GM23338 (cell line): Measurements from ENCODE around the gene EHD2. TPM values are rescaled to one million over a fixed set of nuclear protein-coding genes. Genes with fewer than 3 reads are reported as not detected.

Experiments used
- ATAC-seq: fragments of 200-7000 bp; cut with Tn5 transposase; 3 replicates; pipeline ENCODE4 v1.9.1; 2020
- DNase-seq: peaks from one replicate; pipeline ENCODE4 v3.0.0-alpha.2; 2015; ENCODE audit warnings: low spot score
- H2AFZ ChIP-seq: fragments of 200-600 bp; sonication (generic); 2 replicates; pipeline ENCODE4 v1.8.0; 2016; ENCODE audit warnings: antibody characterized with exemption, mild to moderate bottlenecking, moderate library complexity
- H3F3A ChIP-seq: fragments of 200-600 bp; sonication (generic); replicated peaks from 2 replicates; pipeline ENCODE4 v1.8.0; 2017; ENCODE audit warnings: antibody characterized with exemption, mixed run types, low read depth
- H3K27ac ChIP-seq: fragments of 200-600 bp; sonication (generic); 2 replicates; pipeline ENCODE4 v1.6.1; 2016; ENCODE audit warnings: low read depth
- H3K27me3 ChIP-seq: fragments of 200-600 bp; sonication (generic); 2 replicates; pipeline ENCODE4 v1.8.0; 2016; ENCODE audit warnings: mild to moderate bottlenecking, mixed run types, moderate library complexity; ENCODE audit not compliant: insufficient read depth
- H3K36me3 ChIP-seq: fragments of 200-600 bp; sonication (generic); 2 replicates; pipeline ENCODE4 v1.8.0; 2016; ENCODE audit warnings: mild to moderate bottlenecking; ENCODE audit not compliant: insufficient read depth
- H3K4me1 ChIP-seq: fragments of 200-600 bp; sonication (generic); 2 replicates; pipeline ENCODE4 v1.8.0; 2016; ENCODE audit warnings: mild to moderate bottlenecking, moderate library complexity; ENCODE audit not compliant: insufficient read depth
- H3K4me2 ChIP-seq: fragments of 200-600 bp; sonication (generic); 2 replicates; pipeline ENCODE4 v1.7.1; 2017; ENCODE audit warnings: mixed run types
- H3K4me3 ChIP-seq: fragments of 200-600 bp; sonication (generic); 2 replicates; pipeline ENCODE4 v1.6.1; 2016; ENCODE audit warnings: mixed run types
- H3K79me2 ChIP-seq: fragments of 200-600 bp; sonication (generic); replicated peaks from 2 replicates; pipeline ENCODE4 v1.8.0; 2017; ENCODE audit warnings: mild to moderate bottlenecking; ENCODE audit not compliant: insufficient read depth
- H3K9me2 ChIP-seq: fragments of 200-600 bp; sonication (generic); 2 replicates; pipeline ENCODE4 v1.8.0; 2017; ENCODE audit not compliant: insufficient read depth
- H4K20me1 ChIP-seq: fragments of 200-600 bp; sonication (generic); replicated peaks from 2 replicates; pipeline ENCODE4 v1.8.0; 2017; ENCODE audit warnings: mild to moderate bottlenecking; ENCODE audit not compliant: insufficient read depth
- H3K27ac Mint-ChIP-seq: 2 replicates; pipeline ENCODE4 v1.8.0; 2020; ENCODE audit warnings: inconsistent platforms, mild to moderate bottlenecking, moderate library complexity, mixed read lengths
- H3K27me3 Mint-ChIP-seq: 3 replicates; pipeline ENCODE4 v1.8.0; 2022; ENCODE audit warnings: low read depth, mild to moderate bottlenecking, moderate library complexity, mixed read lengths, inconsistent platforms; ENCODE audit not compliant: insufficient read depth, poor library complexity
- H3K36me3 Mint-ChIP-seq: 3 replicates; pipeline ENCODE4 v1.8.0; 2021; ENCODE audit warnings: low read depth, mild to moderate bottlenecking, inconsistent platforms, moderate library complexity, mixed read lengths
- H3K4me1 Mint-ChIP-seq: 3 replicates; pipeline ENCODE4 v1.8.0; 2020; ENCODE audit warnings: mild to moderate bottlenecking, inconsistent platforms, mixed read lengths
- H3K4me3 Mint-ChIP-seq: 3 replicates; pipeline ENCODE4 v1.8.0; 2021; ENCODE audit warnings: moderate library complexity, mild to moderate bottlenecking, inconsistent platforms, mixed read lengths
- H3K9me3 Mint-ChIP-seq: 3 replicates; pipeline ENCODE4 v1.8.0; 2020; ENCODE audit warnings: moderate library complexity, mild to moderate bottlenecking, inconsistent platforms, mixed read lengths
- CREB1 ChIP-seq: fragments of 250-450 bp; sonication (Bioruptor Pico); IDR thresholded peaks from 2 replicates; pipeline ENCODE4 v1.5.0; 2020; ENCODE audit warnings: low read depth, mild to moderate bottlenecking, moderate library complexity
- JUNB ChIP-seq: IDR thresholded peaks from one replicate; pipeline ENCODE4 v1.6.1; 2016; ENCODE audit warnings: antibody characterized with exemption; ENCODE audit not compliant: unreplicated experiment
- NANOG ChIP-seq: IDR thresholded peaks from 2 replicates; pipeline ENCODE4 v1.6.1; 2016; ENCODE audit warnings: antibody characterized with exemption, borderline replicate concordance
- POLR2AphosphoS5 ChIP-seq: IDR thresholded peaks from 2 replicates; pipeline ENCODE4 v1.6.1; 2016; ENCODE audit warnings: antibody characterized with exemption, low read depth
- REST ChIP-seq: IDR thresholded peaks from one replicate; pipeline ENCODE4 v1.6.1; 2018; ENCODE audit warnings: antibody characterized with exemption; ENCODE audit not compliant: unreplicated experiment
- ZNF114 ChIP-seq: fragments of 250-450 bp; sonication (Bioruptor Pico); IDR thresholded peaks from 2 replicates; pipeline ENCODE4 v1.5.0; 2020; ENCODE audit warnings: mild to moderate bottlenecking, moderate library complexity
- ZNF331 ChIP-seq: fragments of 250-450 bp; sonication (Bioruptor Pico); IDR thresholded peaks from 2 replicates; pipeline ENCODE4 v1.5.0; 2020; ENCODE audit warnings: low read depth, mild to moderate bottlenecking, moderate library complexity
- polyA plus RNA-seq: library from polyadenylated mRNA; unstranded; fragments of >200 nt; fragmentation: Nextera tagmentation; extraction: Ambion mirVana; gene quantifications from 2 replicates; pipeline ENCODE4 v1.2.1, GENCODE V29; 2016
- total RNA-seq: library from RNA; depleted of rRNA; stranded (reverse); fragments of >200 nt; shearing (Covaris generic); gene quantifications from 2 replicates; pipeline ENCODE4 v1.2.3, GENCODE V29; 2014
- TF ChIP-seq, protein P1 (sequence below): fragments of 250-450 bp; sonication (Bioruptor Pico); IDR thresholded peaks from 2 replicates; pipeline ENCODE4 v1.5.0; 2020; ENCODE audit warnings: mild to moderate bottlenecking, moderate library complexity
- TF ChIP-seq, protein P2 (sequence below): IDR thresholded peaks from 2 replicates; pipeline ENCODE4 v1.6.1; 2016; ENCODE audit warnings: antibody characterized with exemption

Gene EHD2
- total and polyA plus RNA-seq, 2 experiments from 2014 or later: 6.6 to 10.8 TPM

- no peak for TF ChIP-seq REST
- TF ChIP-seq, protein P1, sequence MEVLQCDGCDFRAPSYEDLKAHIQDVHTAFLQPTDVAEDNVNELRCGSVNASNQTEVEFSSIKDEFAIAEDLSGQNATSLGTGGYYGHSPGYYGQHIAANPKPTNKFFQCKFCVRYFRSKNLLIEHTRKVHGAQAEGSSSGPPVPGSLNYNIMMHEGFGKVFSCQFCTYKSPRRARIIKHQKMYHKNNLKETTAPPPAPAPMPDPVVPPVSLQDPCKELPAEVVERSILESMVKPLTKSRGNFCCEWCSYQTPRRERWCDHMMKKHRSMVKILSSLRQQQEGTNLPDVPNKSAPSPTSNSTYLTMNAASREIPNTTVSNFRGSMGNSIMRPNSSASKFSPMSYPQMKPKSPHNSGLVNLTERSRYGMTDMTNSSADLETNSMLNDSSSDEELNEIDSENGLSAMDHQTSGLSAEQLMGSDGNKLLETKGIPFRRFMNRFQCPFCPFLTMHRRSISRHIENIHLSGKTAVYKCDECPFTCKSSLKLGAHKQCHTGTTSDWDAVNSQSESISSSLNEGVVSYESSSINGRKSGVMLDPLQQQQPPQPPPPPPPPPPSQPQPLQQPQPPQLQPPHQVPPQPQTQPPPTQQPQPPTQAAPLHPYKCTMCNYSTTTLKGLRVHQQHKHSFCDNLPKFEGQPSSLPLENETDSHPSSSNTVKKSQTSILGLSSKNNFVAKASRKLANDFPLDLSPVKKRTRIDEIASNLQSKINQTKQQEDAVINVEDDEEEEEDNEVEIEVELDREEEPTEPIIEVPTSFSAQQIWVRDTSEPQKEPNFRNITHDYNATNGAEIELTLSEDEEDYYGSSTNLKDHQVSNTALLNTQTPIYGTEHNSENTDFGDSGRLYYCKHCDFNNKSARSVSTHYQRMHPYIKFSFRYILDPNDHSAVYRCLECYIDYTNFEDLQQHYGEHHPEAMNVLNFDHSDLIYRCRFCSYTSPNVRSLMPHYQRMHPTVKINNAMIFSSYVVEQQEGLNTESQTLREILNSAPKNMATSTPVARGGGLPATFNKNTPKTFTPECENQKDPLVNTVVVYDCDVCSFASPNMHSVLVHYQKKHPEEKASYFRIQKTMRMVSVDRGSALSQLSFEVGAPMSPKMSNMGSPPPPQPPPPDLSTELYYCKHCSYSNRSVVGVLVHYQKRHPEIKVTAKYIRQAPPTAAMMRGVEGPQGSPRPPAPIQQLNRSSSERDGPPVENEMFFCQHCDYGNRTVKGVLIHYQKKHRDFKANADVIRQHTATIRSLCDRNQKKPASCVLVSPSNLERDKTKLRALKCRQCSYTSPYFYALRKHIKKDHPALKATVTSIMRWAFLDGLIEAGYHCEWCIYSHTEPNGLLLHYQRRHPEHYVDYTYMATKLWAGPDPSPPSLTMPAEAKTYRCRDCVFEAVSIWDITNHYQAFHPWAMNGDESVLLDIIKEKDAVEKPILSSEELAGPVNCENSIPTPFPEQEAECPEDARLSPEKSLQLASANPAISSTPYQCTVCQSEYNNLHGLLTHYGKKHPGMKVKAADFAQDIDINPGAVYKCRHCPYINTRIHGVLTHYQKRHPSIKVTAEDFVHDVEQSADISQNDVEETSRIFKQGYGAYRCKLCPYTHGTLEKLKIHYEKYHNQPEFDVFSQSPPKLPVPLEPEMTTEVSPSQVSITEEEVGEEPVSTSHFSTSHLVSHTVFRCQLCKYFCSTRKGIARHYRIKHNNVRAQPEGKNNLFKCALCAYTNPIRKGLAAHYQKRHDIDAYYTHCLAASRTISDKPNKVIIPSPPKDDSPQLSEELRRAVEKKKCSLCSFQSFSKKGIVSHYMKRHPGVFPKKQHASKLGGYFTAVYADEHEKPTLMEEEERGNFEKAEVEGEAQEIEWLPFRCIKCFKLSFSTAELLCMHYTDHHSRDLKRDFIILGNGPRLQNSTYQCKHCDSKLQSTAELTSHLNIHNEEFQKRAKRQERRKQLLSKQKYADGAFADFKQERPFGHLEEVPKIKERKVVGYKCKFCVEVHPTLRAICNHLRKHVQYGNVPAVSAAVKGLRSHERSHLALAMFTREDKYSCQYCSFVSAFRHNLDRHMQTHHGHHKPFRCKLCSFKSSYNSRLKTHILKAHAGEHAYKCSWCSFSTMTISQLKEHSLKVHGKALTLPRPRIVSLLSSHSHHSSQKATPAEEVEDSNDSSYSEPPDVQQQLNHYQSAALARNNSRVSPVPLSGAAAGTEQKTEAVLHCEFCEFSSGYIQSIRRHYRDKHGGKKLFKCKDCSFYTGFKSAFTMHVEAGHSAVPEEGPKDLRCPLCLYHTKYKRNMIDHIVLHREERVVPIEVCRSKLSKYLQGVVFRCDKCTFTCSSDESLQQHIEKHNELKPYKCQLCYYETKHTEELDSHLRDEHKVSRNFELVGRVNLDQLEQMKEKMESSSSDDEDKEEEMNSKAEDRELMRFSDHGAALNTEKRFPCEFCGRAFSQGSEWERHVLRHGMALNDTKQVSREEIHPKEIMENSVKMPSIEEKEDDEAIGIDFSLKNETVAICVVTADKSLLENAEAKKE (CRISPR knock-in tag): no peak
Measured at GRCh38 chr19:47675271-47675670, 38.0 kb upstream of the EHD2 start (continued).

GRCh38 chr19:47675859-47676258, 37.4 kb upstream of the EHD2 start:
- Mint-ChIP-seq H3K36me3 (peaks cover 32% of the 10 kb centered on the region), H3K27me3 (peaks cover 5% of the 10 kb centered on the region), H3K27ac (no peak overlapping the region), H3K4me1 (no peaks in the 10 kb centered on the region; the same call in 2 of the 3 replicates), H3K4me3 (no peak overlapping the region), H3K9me3 (no peaks in the 10 kb centered on the region)
- H3K4me2 ChIP-seq: no peak overlapping the region
- no peak overlapping the region for H3K27ac ChIP-seq
- H3F3A ChIP-seq: no peaks in the 10 kb centered on the region
- DNase-seq (no peak), ATAC-seq (no peak)
- H3K4me1 ChIP-seq: no peaks in the 10 kb centered on the region
- no peak overlapping the region for H3K4me3 ChIP-seq
- no peaks in the 10 kb centered on the region for H3K36me3 ChIP-seq
- H3K9me2 ChIP-seq: no peaks in the 10 kb centered on the region
- H4K20me1 ChIP-seq: no peaks in the 10 kb centered on the region
- no peak overlapping the region for H2AFZ ChIP-seq
- H3K79me2 ChIP-seq: no peaks in the 10 kb centered on the region
- no peaks in the 10 kb centered on the region for H3K27me3 ChIP-seq
- TF ChIP-seq, protein P2, sequence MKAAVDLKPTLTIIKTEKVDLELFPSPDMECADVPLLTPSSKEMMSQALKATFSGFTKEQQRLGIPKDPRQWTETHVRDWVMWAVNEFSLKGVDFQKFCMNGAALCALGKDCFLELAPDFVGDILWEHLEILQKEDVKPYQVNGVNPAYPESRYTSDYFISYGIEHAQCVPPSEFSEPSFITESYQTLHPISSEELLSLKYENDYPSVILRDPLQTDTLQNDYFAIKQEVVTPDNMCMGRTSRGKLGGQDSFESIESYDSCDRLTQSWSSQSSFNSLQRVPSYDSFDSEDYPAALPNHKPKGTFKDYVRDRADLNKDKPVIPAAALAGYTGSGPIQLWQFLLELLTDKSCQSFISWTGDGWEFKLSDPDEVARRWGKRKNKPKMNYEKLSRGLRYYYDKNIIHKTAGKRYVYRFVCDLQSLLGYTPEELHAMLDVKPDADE: no peak
- TF ChIP-seq CREB1 (CRISPR knock-in tag) (no peak), ZNF114 (CRISPR knock-in tag) (no peak), POLR2AphosphoS5 (no peak), JUNB (no peak), REST (no peak), ZNF331 (CRISPR knock-in tag) (no peak), NANOG (no peak)
